IMR-90 (cell line): ENCODE results near the gene DHFR. TPM values are rescaled to one million over a fixed set of nuclear protein-coding genes. Genes with fewer than 3 reads are reported as not detected.

Experiments
- ATAC-seq: fragments of 200-7000 bp; cut with Tn5 transposase; 2 replicates; pipeline ENCODE4 v1.9.1; 2020; ENCODE audit warnings: low read depth, mild to moderate bottlenecking, moderate library complexity
- BruUV-seq: library from RNA; stranded (reverse); fragments of 400-500 nt; replicated peaks from 2 replicates; lab custom pipeline; 2021; lab: Mats Ljungman, UMichigan
- CTCF ChIA-PET: fragments of 300-600 bp; formaldehyde crosslinking; extraction: SDS; loops from one replicate; lab custom pipeline; 2021; ENCODE audit warnings: antibody characterized with exemption; lab: Yijun Ruan, JAX
- POLR2A ChIA-PET: fragments of 300-600 bp; sonication (Branson Sonifier 250); formaldehyde crosslinking; loops from one replicate; lab custom pipeline; 2022; ENCODE audit warnings: antibody characterized with exemption; ENCODE audit not compliant: unreplicated experiment; lab: Charles Lee
- DNase-seq: peaks from one replicate; pipeline ENCODE4 v3.0.0; 2013
- H2AFZ ChIP-seq: replicated peaks from 2 replicates; pipeline ENCODE3; 2013; ENCODE audit warnings: low read length, mild to moderate bottlenecking; ENCODE audit not compliant: poor library complexity
- H2AK5ac ChIP-seq: 2 replicates; pipeline ENCODE4 v1.6.1; 2013; ENCODE audit warnings: low read depth, low read length, inconsistent platforms
- H2AK9ac ChIP-seq: replicated peaks from 2 replicates; pipeline ENCODE3; 2013; ENCODE audit warnings: mild to moderate bottlenecking, low read depth, low read length, moderate library complexity; ENCODE audit not compliant: poor library complexity
- H2BK120ac ChIP-seq: 2 replicates; pipeline ENCODE4 v1.6.1; 2013; ENCODE audit warnings: low read depth, low read length, inconsistent platforms
- H2BK15ac ChIP-seq: 3 replicates; pipeline ENCODE4 v1.6.1; 2013; ENCODE audit warnings: low read depth, low read length, inconsistent platforms
- H2BK20ac ChIP-seq: 2 replicates; pipeline ENCODE4 v1.6.1; 2013; ENCODE audit warnings: low read depth, mild to moderate bottlenecking, inconsistent platforms, low read length, moderate library complexity
- H2BK5ac ChIP-seq: 2 replicates; pipeline ENCODE4 v1.6.1; 2013; ENCODE audit warnings: mild to moderate bottlenecking, low read depth, low read length, inconsistent platforms; ENCODE audit not compliant: poor library complexity, severe bottlenecking
- H3K14ac ChIP-seq: replicated peaks from 2 replicates; pipeline ENCODE4 v1.6.1; 2013; ENCODE audit warnings: low read depth, low read length, inconsistent platforms
- H3K18ac ChIP-seq: 2 replicates; pipeline ENCODE4 v1.6.1; 2013; ENCODE audit warnings: low read depth, low read length, control low read depth
- H3K23ac ChIP-seq: 2 replicates; pipeline ENCODE4 v1.6.1; 2013; ENCODE audit warnings: low read depth, low read length, inconsistent platforms
- H3K27ac ChIP-seq: 2 replicates; pipeline ENCODE4 v1.5.1; 2013; ENCODE audit warnings: mild to moderate bottlenecking, control low read depth, low read length; ENCODE audit not compliant: insufficient read depth
- H3K27me3 ChIP-seq: 2 replicates; pipeline ENCODE4 v1.6.1; 2013; ENCODE audit warnings: low read length; ENCODE audit not compliant: control insufficient read depth, insufficient read depth
- H3K36me3 ChIP-seq: 2 replicates; pipeline ENCODE4 v1.6.1; 2013; ENCODE audit warnings: low read length, mixed read lengths; ENCODE audit not compliant: control insufficient read depth, insufficient read depth
- H3K4ac ChIP-seq: 2 replicates; pipeline ENCODE4 v1.6.1; 2013; ENCODE audit warnings: low read depth, low read length, inconsistent platforms
- H3K4me1 ChIP-seq: 2 replicates; pipeline ENCODE4 v1.6.1; 2013; ENCODE audit warnings: low read length, mixed read lengths; ENCODE audit not compliant: control insufficient read depth, insufficient read depth
- H3K4me2 ChIP-seq: 2 replicates; pipeline ENCODE4 v1.6.1; 2013; ENCODE audit warnings: low read depth, mild to moderate bottlenecking, control low read depth, low read length, moderate library complexity
- H3K4me3 ChIP-seq: 2 replicates; pipeline ENCODE4 v1.5.1; 2013; ENCODE audit warnings: low read depth, mild to moderate bottlenecking, control low read depth, low read length, moderate library complexity; ENCODE audit not compliant: insufficient read depth
- H3K56ac ChIP-seq: 2 replicates; pipeline ENCODE4 v1.6.1; 2013; ENCODE audit warnings: low read length, inconsistent platforms; ENCODE audit not compliant: insufficient read depth; ENCODE audit errors: extremely low read depth
- H3K79me1 ChIP-seq, 2 experiments: 2 replicates each; pipeline ENCODE4 v1.6.1; 2013; ENCODE audit warnings: low read length in 2 of 2, inconsistent platforms in 1 of 2, low read depth in 1 of 2
- H3K9ac ChIP-seq: 2 replicates; pipeline ENCODE4 v1.6.1; 2013; ENCODE audit warnings: low read depth, low read length, control low read depth
- H3K9me1 ChIP-seq: 2 replicates; pipeline ENCODE4 v1.6.1; 2013; ENCODE audit warnings: low read length, inconsistent platforms; ENCODE audit not compliant: insufficient read depth
- H3K9me3 ChIP-seq: 2 replicates; pipeline ENCODE4 v1.6.1; 2013; ENCODE audit warnings: low read length; ENCODE audit not compliant: control insufficient read depth, insufficient read depth
- H4K20me1 ChIP-seq: 2 replicates; pipeline ENCODE4 v1.6.1; 2013; ENCODE audit warnings: low read length, inconsistent platforms; ENCODE audit not compliant: insufficient read depth
- H4K5ac ChIP-seq: 2 replicates; pipeline ENCODE4 v1.6.1; 2013; ENCODE audit warnings: mild to moderate bottlenecking, low read depth, low read length, control low read depth
- H4K8ac ChIP-seq, 2 experiments: 2 replicates each; pipeline ENCODE4 v1.6.1; 2013; ENCODE audit warnings: low read depth in 2 of 2, low read length in 2 of 2, control low read depth in 1 of 2, inconsistent platforms in 1 of 2
- H4K91ac ChIP-seq: 2 replicates; pipeline ENCODE4 v1.6.1; 2013; ENCODE audit warnings: low read depth, low read length, inconsistent platforms; ENCODE audit not compliant: insufficient read depth
- CEBPB ChIP-seq: IDR thresholded peaks from 2 replicates; pipeline ENCODE4 v1.6.1; 2012; ENCODE audit warnings: low read depth, low read length, improper control_type of control experiment
- ELK1 ChIP-seq: fragments of 150-350 bp; IDR thresholded peaks from 2 replicates; pipeline ENCODE4 v1.6.1; 2016; ENCODE audit warnings: low read depth, mild to moderate bottlenecking, low read length, moderate library complexity, borderline replicate concordance
- FOS ChIP-seq: fragments of 150-350 bp; IDR thresholded peaks from 2 replicates; pipeline ENCODE4 v1.6.1; 2016; ENCODE audit warnings: low read depth, low read length
- MAZ ChIP-seq: IDR thresholded peaks from 2 replicates; pipeline ENCODE4 v1.6.1; 2012; ENCODE audit warnings: low read depth, mild to moderate bottlenecking, low read length, improper control_type of control experiment, moderate library complexity, borderline replicate concordance
- POLR2A ChIP-seq: IDR thresholded peaks from 2 replicates; pipeline ENCODE4 v1.6.1; 2012; ENCODE audit warnings: mild to moderate bottlenecking, low read depth, low read length
- RAD21 ChIP-seq: IDR thresholded peaks from 2 replicates; pipeline ENCODE4 v1.6.1; 2012; ENCODE audit warnings: low read length, improper control_type of control experiment
- RCOR1 ChIP-seq: IDR thresholded peaks from 2 replicates; pipeline ENCODE4 v1.6.1; 2012; ENCODE audit warnings: mild to moderate bottlenecking, low read length, improper control_type of control experiment; ENCODE audit not compliant: insufficient replicate concordance
- RFX5 ChIP-seq: IDR thresholded peaks from 2 replicates; pipeline ENCODE4 v1.8.0; 2012; ENCODE audit warnings: low read depth, mild to moderate bottlenecking, low read length, moderate library complexity
- WGBS, 2 experiments: methylation state at CpG; one replicate each; pipeline versions ENCODE4 v1.1.5 to v1.1.7; 2013; ENCODE audit warnings: missing lambda C conversion rate in 2 of 2; ENCODE audit not compliant: insufficient read length in 1 of 2; ENCODE audit errors: extremely low coverage in 2 of 2; 5-methylcytosine and 5-hydroxymethylcytosine counted together
- dilution Hi-C: fragments of 300-500 bp; cut with HindIII; formaldehyde crosslinking; loops from one replicate; pipeline ENCODE4 v1.14.3; 2018; ENCODE audit warnings: low sequenced_read_pairs; ENCODE audit not compliant: unreplicated experiment
- in situ Hi-C: fragments of 300-500 bp; cut with MboI; formaldehyde crosslinking; loops from 3 replicates; pipeline ENCODE4 v1.14.3; 2019; ENCODE audit warnings: low sequenced_read_pairs, inconsistent platforms, mixed read lengths
- intact Hi-C: fragments of 100-400 bp; cut with micrococcal nuclease; formaldehyde crosslinking; loops from 2 replicates; pipeline ENCODE4 v1.10.0; 2022
- polyA plus RNA-seq, 3 experiments: library from polyadenylated mRNA; depleted of rRNA; stranded (reverse); fragments of >200 nt; gene quantifications; 2 replicates each; pipeline ENCODE4 v1.2.3, GENCODE V29; 2012; ENCODE audit warnings: low replicate concordance in 1 of 3
- total RNA-seq: library from RNA; depleted of rRNA; stranded (reverse); fragments of >200 nt; gene quantifications from 2 replicates; pipeline ENCODE4 v1.2.3, GENCODE V29; 2012
- TF ChIP-seq, protein P1 (sequence below): fragments of 150-350 bp; IDR thresholded peaks from 2 replicates; pipeline ENCODE4 v1.6.1; 2017; ENCODE audit warnings: mild to moderate bottlenecking, antibody characterized with exemption, low read length, low read depth

The DHFR gene
- total and polyA plus RNA-seq, 2 of the 4 experiments (the other 2 are of a cell fraction) = 20.6 to 29.4 TPM

DNA sequence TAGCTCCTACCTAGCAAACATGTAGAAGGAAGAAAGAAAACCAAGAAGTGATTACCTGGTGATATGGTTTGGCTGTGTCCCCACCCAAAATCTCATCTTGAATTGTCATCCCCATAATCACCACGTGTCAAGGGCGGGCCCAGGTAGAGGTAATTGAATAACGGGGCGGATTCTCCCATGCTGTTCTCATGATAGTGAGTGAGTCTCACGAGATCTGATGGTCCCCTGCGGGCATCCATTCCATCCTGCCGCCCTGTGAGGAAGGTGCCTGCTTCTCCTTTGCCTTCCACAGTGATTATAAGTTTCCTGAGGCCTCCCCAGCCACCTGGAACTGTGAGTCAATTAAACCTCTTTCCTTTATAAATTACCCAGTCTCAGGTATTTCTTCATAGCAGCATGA, 57.3 kb downstream of the DHFR start:
- no peak overlapping the region for H3K9ac ChIP-seq
- H4K91ac ChIP-seq = no peak overlapping the region
- POLR2A ChIA-PET = no interaction called here
- dilution Hi-C loops = no loop called here
- BruUV-seq = no TSS peak
- H2AFZ ChIP-seq = no peak overlapping the region
- H3K4me3 ChIP-seq = no peak overlapping the region
- no peak overlapping the region for H2AK5ac ChIP-seq
- no peak overlapping the region for H2BK120ac ChIP-seq
- no peak overlapping the region for H3K23ac ChIP-seq
- in situ Hi-C loops = no loop called here
- H2BK15ac ChIP-seq = no peak overlapping the region
- H3K4me1 ChIP-seq = no peaks in the 10 kb centered on the region
- H3K9me3 ChIP-seq = no peaks in the 10 kb centered on the region
- no peaks in the 10 kb centered on the region for H3K27me3 ChIP-seq
- no peak overlapping the region for H4K8ac ChIP-seq
- no peaks in the 10 kb centered on the region for H3K79me1 ChIP-seq
- no peak overlapping the region for H2BK20ac ChIP-seq
- intact Hi-C loops = no loop called here
- no peak overlapping the region for H4K5ac ChIP-seq
- no peak for TF ChIP-seq POLR2A
- TF ChIP-seq RFX5 = no peak
- no peak for TF ChIP-seq RAD21
- TF ChIP-seq, protein P1, sequence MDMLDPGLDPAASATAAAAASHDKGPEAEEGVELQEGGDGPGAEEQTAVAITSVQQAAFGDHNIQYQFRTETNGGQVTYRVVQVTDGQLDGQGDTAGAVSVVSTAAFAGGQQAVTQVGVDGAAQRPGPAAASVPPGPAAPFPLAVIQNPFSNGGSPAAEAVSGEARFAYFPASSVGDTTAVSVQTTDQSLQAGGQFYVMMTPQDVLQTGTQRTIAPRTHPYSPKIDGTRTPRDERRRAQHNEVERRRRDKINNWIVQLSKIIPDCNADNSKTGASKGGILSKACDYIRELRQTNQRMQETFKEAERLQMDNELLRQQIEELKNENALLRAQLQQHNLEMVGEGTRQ = no peak
- TF ChIP-seq FOS = no peak
- TF ChIP-seq ELK1 = no peak
- no peak for TF ChIP-seq RCOR1
- no peak for TF ChIP-seq MAZ
- no peak for TF ChIP-seq CEBPB
- no CpG with 5 or more reads among the region's 7 CpGs for WGBS, 2 experiments
- H3K14ac ChIP-seq = no peak overlapping the region
- no peak overlapping the region for H2BK5ac ChIP-seq
- CTCF ChIA-PET = no interaction called here
- no peak overlapping the region for H3K27ac ChIP-seq
- H2AK9ac ChIP-seq = no peak overlapping the region
- no peaks in the 10 kb centered on the region for H3K36me3 ChIP-seq
- ATAC-seq (no peak), DNase-seq (no peak)
- H3K56ac ChIP-seq = no peak overlapping the region
- H4K20me1 ChIP-seq = no peaks in the 10 kb centered on the region
- no peak overlapping the region for H3K4ac ChIP-seq
- no peaks in the 10 kb centered on the region for H3K9me1 ChIP-seq
- H3K4me2 ChIP-seq = no peak overlapping the region
- no peak overlapping the region for H3K18ac ChIP-seq
